OCI-LY3 (cell line): ENCODE results near the gene CAMSAP2.
A peak's percentile ranks its signal among the peaks of the same experiment; 100 is the strongest.

Source experiments
- H2AFZ ChIP-seq: fragments of 200-600, 300-600 bp; shearing (Covaris generic); 2 replicates; pipeline ENCODE4 v1.6.0; 2014; ENCODE audit warnings: antibody characterized with exemption, low read depth, low read length
- H3K27ac ChIP-seq: fragments of 200-600, 300-600 bp; sonication (generic); 2 replicates; pipeline ENCODE4 v1.5.1; 2014; ENCODE audit warnings: mild to moderate bottlenecking, low read length, moderate library complexity, mixed read lengths
- H3K27me3 ChIP-seq: fragments of 200-600, 300-600 bp; sonication (generic); 2 replicates; pipeline ENCODE4 v1.6.1; 2014; ENCODE audit warnings: low read depth, low read length, mixed read lengths
- H3K36me3 ChIP-seq: fragments of 200-600, 300-600 bp; sonication (generic); replicated peaks from 2 replicates; pipeline ENCODE3; 2014; ENCODE audit warnings: low read depth, low read length, mixed read lengths
- H3K4me1 ChIP-seq: fragments of 300-600, 200-600 bp; sonication (generic); 2 replicates; pipeline ENCODE4 v1.6.1; 2014; ENCODE audit warnings: low read length, mixed read lengths
- H3K4me2 ChIP-seq: fragments of 200-600, 300-600 bp; sonication (generic); 2 replicates; pipeline ENCODE4 v1.6.1; 2014; ENCODE audit warnings: low read length, mixed read lengths
- H3K4me3 ChIP-seq: fragments of 300-600, 200-600 bp; sonication (generic); 2 replicates; pipeline ENCODE4 v1.5.1; 2014; ENCODE audit warnings: antibody characterized with exemption, mild to moderate bottlenecking, low read length, moderate library complexity
- H3K79me2 ChIP-seq: fragments of 300-600, 200-600 bp; shearing (Covaris generic); 2 replicates; pipeline ENCODE4 v1.6.1; 2014; ENCODE audit warnings: mild to moderate bottlenecking, low read length, mixed read lengths
- H3K9ac ChIP-seq: fragments of 300-600, 200-600 bp; shearing (Covaris generic); 2 replicates; pipeline ENCODE4 v1.6.0; 2014; ENCODE audit warnings: mild to moderate bottlenecking, low read length, moderate library complexity
- H3K9me3 ChIP-seq: fragments of 200-600, 300-600 bp; shearing (Covaris generic); 2 replicates; pipeline ENCODE4 v1.6.1; 2014; ENCODE audit warnings: low read length, mixed read lengths; ENCODE audit not compliant: insufficient read depth
- H4K20me1 ChIP-seq: fragments of 200-600, 300-600 bp; sonication (generic); 2 replicates; pipeline ENCODE4 v1.6.1; 2016; ENCODE audit warnings: low read length, mixed read lengths; ENCODE audit not compliant: insufficient read depth
- EZH2phosphoT487 ChIP-seq: fragments of 200-600 bp; shearing (Covaris generic); IDR thresholded peaks from 2 replicates; pipeline ENCODE4 v1.6.1; 2018; ENCODE audit warnings: antibody characterized with exemption, mixed run types, low read depth
- TF ChIP-seq, protein P1 (sequence below): fragments of 200-600, 300-600 bp; sonication (generic); IDR thresholded peaks from 2 replicates; pipeline ENCODE4 v1.5.1; 2014; ENCODE audit warnings: antibody characterized with exemption, low read length, low read depth

CAMSAP2 gene

DNA sequence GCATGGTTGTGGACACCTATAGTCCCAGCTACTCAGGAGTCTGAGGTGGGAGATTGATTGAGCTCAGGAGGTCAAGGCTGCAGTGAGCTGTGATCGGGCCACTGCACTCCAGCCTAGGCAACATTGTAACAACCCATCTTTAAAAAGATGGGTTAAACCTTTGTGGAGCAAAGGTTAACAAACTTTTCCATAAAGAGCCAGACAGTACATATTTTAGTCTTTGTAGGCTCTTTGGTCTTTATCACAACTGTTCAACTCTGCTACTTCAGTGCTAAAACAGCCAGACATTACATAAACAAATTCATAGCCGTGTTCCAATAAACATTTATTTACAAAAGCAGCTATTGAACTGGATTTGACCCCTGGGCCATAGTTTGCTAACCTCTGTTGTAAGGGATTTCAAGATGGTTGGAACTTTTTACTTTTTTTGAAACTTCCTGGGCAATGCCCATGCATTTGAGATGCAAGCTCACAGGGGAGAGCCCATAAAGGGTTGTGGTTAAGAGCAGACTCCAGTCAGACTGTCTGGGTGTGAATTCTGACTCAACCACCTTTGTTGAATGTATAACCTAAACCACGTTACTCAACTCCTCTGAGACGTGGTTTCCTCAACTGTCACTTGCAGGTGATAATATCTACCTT is 166.8 kb downstream of the CAMSAP2 start:
- Histone ChIP-seq H3K9me3 (no peaks in the 10 kb centered on the region), H3K27me3 (peaks cover 72% of the 10 kb centered on the region), H3K9ac (no peak overlapping the region), H3K36me3 (no peaks in the 10 kb centered on the region), H3K27ac (no peak overlapping the region), H2AFZ (no peak overlapping the region), H3K4me2 (no peak overlapping the region), H4K20me1 (no peaks in the 10 kb centered on the region), H3K79me2 (no peaks in the 10 kb centered on the region), H3K4me1 (peaks cover 46% of the 10 kb centered on the region), H3K4me3 (no peak overlapping the region)
- TF ChIP-seq, protein P1, sequence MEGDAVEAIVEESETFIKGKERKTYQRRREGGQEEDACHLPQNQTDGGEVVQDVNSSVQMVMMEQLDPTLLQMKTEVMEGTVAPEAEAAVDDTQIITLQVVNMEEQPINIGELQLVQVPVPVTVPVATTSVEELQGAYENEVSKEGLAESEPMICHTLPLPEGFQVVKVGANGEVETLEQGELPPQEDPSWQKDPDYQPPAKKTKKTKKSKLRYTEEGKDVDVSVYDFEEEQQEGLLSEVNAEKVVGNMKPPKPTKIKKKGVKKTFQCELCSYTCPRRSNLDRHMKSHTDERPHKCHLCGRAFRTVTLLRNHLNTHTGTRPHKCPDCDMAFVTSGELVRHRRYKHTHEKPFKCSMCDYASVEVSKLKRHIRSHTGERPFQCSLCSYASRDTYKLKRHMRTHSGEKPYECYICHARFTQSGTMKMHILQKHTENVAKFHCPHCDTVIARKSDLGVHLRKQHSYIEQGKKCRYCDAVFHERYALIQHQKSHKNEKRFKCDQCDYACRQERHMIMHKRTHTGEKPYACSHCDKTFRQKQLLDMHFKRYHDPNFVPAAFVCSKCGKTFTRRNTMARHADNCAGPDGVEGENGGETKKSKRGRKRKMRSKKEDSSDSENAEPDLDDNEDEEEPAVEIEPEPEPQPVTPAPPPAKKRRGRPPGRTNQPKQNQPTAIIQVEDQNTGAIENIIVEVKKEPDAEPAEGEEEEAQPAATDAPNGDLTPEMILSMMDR, result no peak
- no peak for TF ChIP-seq EZH2phosphoT487

DNA sequence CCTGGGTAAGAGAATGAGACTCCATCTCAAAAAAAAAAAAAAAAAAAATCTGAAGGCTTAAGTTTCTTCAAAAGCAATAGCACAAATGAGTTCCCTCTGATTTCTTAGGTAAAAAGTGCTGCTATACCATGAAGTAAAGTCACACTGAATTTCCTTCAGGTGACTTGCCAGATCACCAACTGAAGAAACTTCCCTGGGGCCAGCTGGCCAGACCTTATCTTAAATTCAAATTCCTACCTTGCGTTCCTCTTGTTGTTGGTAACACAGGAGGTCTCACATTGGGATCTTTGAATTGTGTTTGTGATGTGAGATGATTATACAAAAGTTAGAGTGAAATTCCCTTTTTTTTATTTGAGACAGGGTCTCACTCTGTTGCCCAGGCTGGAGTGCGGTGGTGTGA is 167.8 kb downstream of the CAMSAP2 start:
- peaks cover 65% of the 10 kb centered on the region for H3K27me3 ChIP-seq
- H3K36me3 ChIP-seq, result no peaks in the 10 kb centered on the region
- no peaks in the 10 kb centered on the region for H4K20me1 ChIP-seq
- H3K9ac ChIP-seq, result no peak overlapping the region
- no peak overlapping the region for H2AFZ ChIP-seq
- TF ChIP-seq, protein P1, result no peak
- no peak for TF ChIP-seq EZH2phosphoT487
- no peak overlapping the region for H3K4me3 ChIP-seq
- peaks cover 46% of the 10 kb centered on the region for H3K4me1 ChIP-seq
- H3K79me2 ChIP-seq, result no peaks in the 10 kb centered on the region
- H3K27ac ChIP-seq, result no peak overlapping the region
- H3K9me3 ChIP-seq, result no peaks in the 10 kb centered on the region
- no peak overlapping the region for H3K4me2 ChIP-seq

DNA sequence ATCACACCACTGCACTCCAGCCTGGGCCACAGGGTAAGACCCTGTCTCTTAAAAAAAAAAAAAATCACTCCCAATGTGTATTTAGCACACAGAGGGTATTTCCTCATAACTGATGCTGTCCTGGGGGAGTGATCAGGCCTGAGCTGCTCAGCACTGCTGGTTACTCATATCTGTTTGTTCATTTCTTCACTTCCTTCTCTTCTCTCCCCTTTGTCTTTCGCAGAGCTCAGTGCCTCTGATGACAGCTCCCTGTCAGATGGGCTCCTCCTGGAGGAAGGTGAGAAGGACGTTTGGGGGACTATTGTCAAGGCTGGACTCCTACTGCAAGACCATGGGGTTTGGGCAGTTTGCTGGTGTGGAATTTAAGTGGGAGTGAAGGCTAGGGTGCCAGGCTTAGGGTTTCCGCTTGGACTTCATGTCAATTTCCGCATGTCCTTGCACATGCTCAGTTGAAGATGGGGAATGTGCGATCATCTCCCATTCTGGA is 169.0 kb downstream of the CAMSAP2 start:
- Histone ChIP-seq H3K4me2 (peak overlapping the region; percentile 1; the same call in 1 of the 2 replicates), H3K4me3 (no peak overlapping the region), H2AFZ (no peak overlapping the region), H3K79me2 (no peaks in the 10 kb centered on the region), H3K36me3 (no peaks in the 10 kb centered on the region), H3K27ac (no peak overlapping the region), H4K20me1 (no peaks in the 10 kb centered on the region), H3K27me3 (peaks cover 58% of the 10 kb centered on the region), H3K9ac (no peak overlapping the region), H3K9me3 (no peaks in the 10 kb centered on the region), H3K4me1 (peaks cover 45% of the 10 kb centered on the region)
- TF ChIP-seq, protein P1, result peak; percentile 7; the same call in 1 of the 2 replicates
- TF ChIP-seq EZH2phosphoT487, result no peak

DNA sequence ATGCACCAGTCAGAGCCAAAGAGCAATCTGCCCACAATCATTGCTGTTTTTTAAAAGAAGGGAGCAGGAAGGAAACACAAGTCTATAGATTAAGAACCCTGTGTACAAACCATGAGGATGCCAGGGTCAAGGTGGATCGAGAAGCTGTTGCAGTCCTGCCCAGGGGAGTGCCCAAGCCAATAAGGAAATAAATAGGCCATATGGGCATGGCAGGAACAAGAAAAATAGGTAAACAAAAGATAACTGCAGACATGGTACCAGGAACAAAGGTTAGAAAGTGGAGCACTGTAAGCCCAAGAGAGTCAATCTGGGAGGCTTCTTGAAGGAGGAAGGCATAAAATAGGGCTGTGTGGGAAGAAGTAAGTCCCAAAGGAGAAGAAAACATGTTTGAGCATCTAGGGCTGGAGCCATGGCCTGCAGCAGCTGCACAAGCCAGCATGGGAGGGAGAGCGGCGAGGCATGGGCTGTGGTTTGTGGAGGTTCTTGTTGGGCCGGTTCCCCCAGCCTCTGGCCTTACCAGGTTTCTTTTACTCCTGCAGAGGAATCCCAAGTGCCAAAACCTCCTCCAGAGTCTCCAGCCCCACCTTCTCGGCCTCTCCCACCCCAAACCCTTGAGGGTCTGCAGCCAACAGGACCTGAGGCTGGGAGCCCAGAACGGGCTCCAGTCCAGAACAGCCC is 169.6 kb downstream of the CAMSAP2 start:
- peaks cover 39% of the 10 kb centered on the region for H3K4me1 ChIP-seq
- no peaks in the 10 kb centered on the region for H3K36me3 ChIP-seq
- H3K79me2 ChIP-seq, result no peaks in the 10 kb centered on the region
- H3K4me3 ChIP-seq, result no peak overlapping the region
- no peak overlapping the region for H3K9ac ChIP-seq
- H3K27ac ChIP-seq, result no peak overlapping the region
- no peaks in the 10 kb centered on the region for H4K20me1 ChIP-seq
- H3K27me3 ChIP-seq, result peaks cover 54% of the 10 kb centered on the region
- H3K4me2 ChIP-seq, result no peak overlapping the region
- H3K9me3 ChIP-seq, result no peaks in the 10 kb centered on the region
- TF ChIP-seq, protein P1, result no peak
- TF ChIP-seq EZH2phosphoT487, result no peak
- no peak overlapping the region for H2AFZ ChIP-seq
